Measurements from ENCODE around the gene RALGAPA1.
"Not testable (repeated sequence)": the region's sequence is repeated elsewhere in the genome, so short reads cannot be mapped to it uniquely, and the experiment has no call there.

Gene RALGAPA1

DNA sequence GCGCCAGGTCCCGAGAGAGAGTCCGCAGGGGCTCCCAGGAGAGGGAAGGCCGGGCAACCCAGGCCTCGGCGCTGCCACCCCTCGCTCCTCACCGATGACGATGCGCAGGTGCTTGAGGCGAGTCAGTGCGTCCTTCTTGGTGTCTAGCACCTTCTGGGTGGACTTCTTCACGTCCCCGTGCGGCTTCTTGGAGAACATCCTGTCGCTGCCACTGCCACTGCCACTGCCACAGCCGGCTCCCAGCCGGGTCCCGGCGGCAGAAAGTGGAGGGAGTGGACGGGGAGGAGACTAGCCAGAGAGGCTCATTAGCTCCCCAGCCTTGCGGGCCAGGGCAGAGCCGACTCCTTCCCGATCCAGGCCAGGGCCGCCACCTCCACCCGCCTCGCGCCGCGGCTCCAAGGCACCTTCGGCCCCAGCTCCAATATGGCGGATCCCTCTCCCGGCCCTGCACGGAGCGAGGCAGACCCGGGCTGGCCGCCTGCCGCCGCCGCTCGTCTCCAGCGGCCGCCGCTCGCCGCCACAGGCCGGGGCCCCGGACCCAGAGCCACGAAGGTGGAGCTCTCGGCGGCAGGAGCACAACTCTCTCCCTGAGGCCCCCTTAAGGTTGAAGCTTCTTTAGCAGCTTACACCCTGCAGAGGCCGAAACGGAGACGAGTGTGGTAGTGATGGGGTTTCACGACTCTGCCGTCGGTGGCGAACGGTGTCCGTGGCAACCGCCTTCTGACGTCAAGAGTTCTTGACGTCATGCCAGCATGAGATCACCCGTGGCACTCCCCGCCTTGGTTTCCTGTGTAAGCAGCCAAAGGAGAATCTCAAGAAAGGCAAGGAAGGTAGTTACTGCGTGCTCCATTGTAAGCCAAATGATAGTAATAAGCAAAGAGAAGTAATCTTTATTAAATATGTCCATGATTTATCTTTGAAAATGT, at the start of gene RALGAPA1:
RALGAPA1 (minus strand) TSS at position 658 of the 926 bp plus-strand sequence; CDS start at position 198, 460 bp downstream.
- peak; percentile 97 for DNase-seq

DNA sequence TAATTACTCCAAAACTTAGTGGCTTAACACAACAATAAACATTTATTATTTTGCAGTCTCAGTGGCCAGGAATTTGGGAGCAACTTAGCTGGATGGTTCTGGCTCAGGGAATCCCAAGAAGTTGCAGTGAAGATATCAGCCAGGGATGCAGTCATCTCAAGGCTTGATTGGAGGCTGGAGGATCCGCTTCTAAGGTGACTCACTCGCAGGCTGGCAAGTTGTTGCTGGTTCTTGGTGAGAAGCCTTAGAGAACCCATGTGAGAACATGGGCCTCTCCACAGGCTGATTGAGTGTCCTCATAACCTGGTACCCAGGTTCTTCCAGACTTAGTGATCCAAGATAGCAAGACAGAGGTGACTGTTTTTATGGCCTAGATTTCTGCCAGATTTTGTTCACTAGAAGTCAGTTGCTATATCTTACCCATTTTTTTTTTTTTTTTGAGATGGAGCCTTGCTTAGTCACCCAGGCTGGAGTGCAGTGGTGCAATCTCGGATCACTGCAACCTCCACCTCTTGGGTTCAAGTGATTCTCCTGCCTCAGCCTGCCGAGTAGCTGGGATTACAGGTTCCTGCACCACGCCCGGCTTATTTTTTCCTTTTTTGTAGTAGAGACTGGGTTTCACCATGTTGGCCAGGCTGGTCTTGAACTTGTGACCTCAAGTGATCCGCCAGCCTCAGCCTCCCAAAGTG, 49.6 kb upstream of the RALGAPA1 start:
- no peak for DNase-seq

DNA sequence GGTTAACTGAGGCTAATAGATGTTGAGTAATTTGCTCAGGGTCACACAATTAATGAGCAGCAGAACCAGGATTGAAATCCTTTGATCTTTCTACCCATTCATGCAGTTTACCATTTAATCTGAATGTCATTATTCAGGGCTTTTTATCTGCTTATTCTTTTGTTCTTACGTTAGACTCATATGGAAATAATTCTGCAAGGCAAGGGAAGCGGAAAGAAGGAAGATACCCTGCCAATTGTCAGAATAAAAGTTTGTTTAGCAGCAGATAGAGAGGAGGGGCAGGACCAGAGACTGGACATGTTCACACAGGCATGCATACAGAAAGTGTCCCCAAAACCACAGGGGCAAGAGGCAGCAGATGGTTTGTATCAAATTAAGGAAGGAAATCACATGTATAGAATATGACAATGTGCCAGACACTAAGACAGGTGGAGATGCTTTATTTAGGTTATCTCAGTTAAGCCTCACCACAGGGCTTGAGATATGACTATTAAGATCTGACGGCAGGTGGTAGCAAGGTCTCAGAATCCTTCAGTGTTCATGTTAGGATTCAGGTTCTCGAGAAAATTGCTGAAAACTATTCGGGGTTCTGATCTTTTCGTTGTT, 46.9 kb upstream of the RALGAPA1 start:
- no peak for DNase-seq

DNA sequence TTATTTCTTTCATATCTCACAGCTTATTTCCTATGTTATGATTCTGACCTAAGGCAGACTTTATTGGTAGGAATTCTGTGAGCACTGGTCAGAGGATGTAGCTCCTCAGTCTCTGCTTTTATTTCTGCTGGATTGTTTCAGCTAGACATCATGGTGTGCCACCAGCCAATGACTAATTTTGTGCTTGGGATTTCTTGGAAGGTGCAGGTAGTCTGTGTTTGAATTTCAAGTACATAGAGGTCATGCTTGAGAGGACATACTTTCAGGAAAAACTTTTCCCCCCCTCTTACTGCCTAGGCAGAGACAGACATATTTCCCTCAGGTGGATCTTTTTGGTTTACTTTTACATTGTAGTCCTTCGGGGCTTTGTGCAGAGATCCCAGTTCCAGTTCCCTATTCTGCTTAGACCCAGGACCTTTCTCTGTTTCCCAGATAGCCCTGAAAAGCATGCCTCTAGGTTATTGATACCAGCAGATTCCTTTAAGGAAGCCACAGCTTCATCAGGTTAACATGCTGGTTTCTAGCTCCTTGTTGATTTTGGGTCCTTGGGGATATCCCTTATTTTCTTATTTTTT, 45.7 kb upstream of the RALGAPA1 start:
- no peak for DNase-seq

GRCh38 chr14:35853225-35853624, 44.1 kb upstream of the RALGAPA1 start:
- DNase-seq: no peak

DNA sequence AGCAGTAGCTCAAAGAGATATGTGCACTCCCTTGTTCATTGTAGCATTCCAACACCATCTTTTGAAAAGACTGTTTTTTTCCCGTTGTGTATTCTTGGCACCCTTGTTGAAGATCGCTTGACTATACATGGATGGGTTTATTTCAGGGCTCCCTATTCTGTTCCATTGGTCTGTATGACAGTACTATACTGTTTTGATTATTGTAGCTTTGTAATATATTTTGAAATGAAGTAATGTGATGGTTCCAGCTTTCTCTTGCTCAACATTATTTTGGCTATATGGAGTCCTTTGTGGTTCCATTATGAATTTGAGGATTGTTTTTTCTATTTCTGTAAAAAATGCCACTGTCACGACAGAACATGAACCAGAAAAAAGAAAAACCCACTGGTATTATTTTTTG, 42.7 kb upstream of the RALGAPA1 start:
- DNase-seq: no peak

GRCh38 chr14:35849122-35849521, 40.0 kb upstream of the RALGAPA1 start:
- DNase-seq: no peak

- DNase-seq: no peak
These were observed 38.5 kb upstream of the RALGAPA1 start for GRCh38 chr14:35847636-35848035.

DNA sequence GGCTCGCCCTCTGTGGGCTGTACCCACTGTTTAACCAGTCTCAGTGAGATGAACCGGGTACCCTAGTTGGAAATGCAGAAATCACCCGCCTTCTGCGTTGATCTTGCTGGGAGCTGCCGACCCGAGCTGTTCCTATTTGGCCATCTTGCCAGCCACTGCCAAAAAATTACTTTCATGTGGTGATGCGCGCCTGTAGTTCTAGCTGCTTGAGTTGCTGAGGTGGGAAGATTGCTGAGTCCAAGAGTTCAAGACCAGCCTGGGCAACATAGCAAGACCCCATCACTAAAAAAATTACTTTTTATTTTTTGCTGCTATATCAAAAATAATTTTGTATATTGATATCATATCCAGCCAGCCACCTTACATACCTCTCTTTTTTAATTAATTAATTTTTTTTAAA, 35.4 kb upstream of the RALGAPA1 start:
- no peak for DNase-seq

GRCh38 chr14:35842245-35842644, 33.1 kb upstream of the RALGAPA1 start:
- not testable (repeated sequence) for DNase-seq

- not testable (repeated sequence) for DNase-seq
These were observed 32.6 kb upstream of the RALGAPA1 start for GRCh38 chr14:35841704-35842103.

- DNase-seq: no peak
These were observed 26.3 kb upstream of the RALGAPA1 start for GRCh38 chr14:35835208-35835982.

- DNase-seq: no peak
These were observed 20.4 kb upstream of the RALGAPA1 start for GRCh38 chr14:35829449-35829848.

DNA sequence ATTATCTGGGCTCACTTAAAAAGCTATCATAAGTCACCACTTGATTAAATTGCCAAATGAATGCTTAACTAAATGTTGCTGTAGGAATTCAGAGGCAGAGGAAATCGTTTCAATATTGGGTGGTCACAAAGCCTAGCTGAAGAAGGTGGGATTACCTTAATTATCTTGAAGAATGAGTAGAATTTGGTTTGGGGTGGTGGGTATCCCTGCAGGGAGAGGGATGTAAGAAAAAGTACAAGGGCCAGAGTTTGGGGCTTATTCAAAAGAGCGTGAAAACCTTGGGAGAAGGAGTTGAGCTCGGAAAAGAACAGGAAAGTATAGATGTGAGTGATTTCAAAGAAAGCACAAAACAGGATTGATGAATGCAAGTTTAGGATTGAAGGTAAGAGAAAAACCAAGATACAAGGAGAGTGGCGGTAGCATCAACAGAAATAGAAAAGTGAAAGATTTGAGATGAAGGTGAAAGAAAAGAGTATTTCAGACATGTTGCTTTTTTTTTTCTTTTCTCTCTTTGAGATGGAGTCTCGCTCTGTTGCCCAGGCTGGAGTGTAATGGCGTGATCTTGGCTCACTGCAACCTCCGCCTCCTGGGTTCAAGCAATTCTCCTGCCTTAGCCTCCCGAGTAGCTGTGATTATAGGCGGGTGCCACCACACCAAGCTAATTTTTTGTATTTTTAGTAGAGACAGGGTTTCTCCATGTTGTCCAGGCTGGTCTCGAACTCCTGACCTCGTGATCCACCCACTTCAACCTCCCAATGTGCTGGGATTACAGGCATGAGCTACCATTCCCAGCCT, 18.8 kb upstream of the RALGAPA1 start:
- no peak for DNase-seq

DNA sequence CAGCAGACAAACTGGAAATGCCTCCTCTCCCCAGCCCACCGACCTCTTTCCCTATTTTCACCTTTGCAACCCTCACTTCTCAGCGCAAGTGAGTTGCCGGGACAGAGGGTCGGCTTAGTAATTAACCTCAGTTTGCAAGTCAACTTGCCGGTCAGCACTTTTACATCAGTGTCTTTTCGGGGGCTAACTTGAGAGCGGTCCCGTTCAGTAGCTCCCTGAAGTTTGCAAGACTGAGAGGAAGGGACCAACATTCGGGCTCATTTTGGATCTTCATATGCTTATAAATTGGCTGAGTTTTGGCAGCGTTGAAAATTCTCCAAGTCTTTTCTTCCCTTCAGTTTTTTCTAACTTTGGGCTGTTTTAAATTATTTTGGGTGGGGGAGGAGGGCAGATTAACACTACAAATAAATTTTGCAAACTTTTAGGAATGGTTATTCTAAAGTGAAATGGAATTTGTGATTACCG, 17.9 kb upstream of the RALGAPA1 start:
- DNase-seq: no peak

- peak; percentile 98 for DNase-seq
These were observed 17.3 kb upstream of the RALGAPA1 start, which contains the start of gene BRMS1L for GRCh38 chr14:35826218-35826951. Gene BRMS1L (plus strand): TSS chr14:35826338. CDS start chr14:35826517, 179 bp downstream.

GRCh38 chr14:35825968-35826217, 16.8 kb upstream of the RALGAPA1 start:
- no peak for DNase-seq

GRCh38 chr14:35824446-35825165, 15.5 kb upstream of the RALGAPA1 start:
- not testable (repeated sequence) for DNase-seq

DNA sequence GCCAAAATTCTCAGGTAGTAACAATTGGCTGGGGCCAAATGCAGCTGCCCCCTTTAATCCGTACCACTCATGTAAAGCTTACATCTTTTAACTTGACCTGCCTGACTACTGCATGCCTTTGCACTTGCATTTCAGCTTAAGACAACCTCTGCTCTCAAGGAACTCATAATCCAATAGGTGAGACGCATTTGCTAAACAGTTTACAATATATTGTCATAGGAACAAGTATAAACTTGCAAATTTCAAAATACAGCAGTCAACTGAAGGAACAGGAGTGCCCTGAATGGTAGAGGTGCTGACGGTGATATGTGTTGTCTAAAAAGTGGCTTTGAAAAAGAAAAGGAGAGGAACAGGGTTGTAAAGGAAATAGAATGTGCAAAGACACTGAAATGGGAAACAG, 13.4 kb upstream of the RALGAPA1 start:
- no peak for DNase-seq
